Pons (tissue), 1 donor: ENCODE measurements around the gene LUZP1.

Experiments
- DNase-seq: peaks from one replicate; pipeline ENCODE4 v3.0.0-alpha.2; 2016; ENCODE audit warnings: low spot score

The LUZP1 gene

GRCh38 chr1:23188434-23188884 is 19.8 kb upstream of the LUZP1 start:
- DNase-seq: no peak

GRCh38 chr1:23187637-23188036 is 19.0 kb upstream of the LUZP1 start:
- no peak for DNase-seq

- DNase-seq: no peak
These were observed 16.7 kb upstream of the LUZP1 start for GRCh38 chr1:23185381-23185780.

GRCh38 chr1:23184212-23184934 is 15.7 kb upstream of the LUZP1 start:
- DNase-seq: peak; percentile 43

GRCh38 chr1:23179862-23180261 is 11.2 kb upstream of the LUZP1 start:
- no peak for DNase-seq

- no peak for DNase-seq
These were observed 10.3 kb upstream of the LUZP1 start for GRCh38 chr1:23178950-23179349.

GRCh38 chr1:23178414-23178813 is 9.8 kb upstream of the LUZP1 start:
- no peak for DNase-seq

GRCh38 chr1:23177438-23178380 is 9.1 kb upstream of the LUZP1 start:
- DNase-seq: peak; percentile 20

- no peak for DNase-seq
These were observed 8.4 kb upstream of the LUZP1 start for GRCh38 chr1:23177031-23177430.

- DNase-seq: no peak
These were observed 5.9 kb upstream of the LUZP1 start for GRCh38 chr1:23174426-23175110.

- no peak for DNase-seq
These were observed 2.6 kb upstream of the LUZP1 start for GRCh38 chr1:23171181-23171755.

GRCh38 chr1:23169727-23170335 is 1.2 kb upstream of the LUZP1 start:
- DNase-seq: peak; percentile 65

GRCh38 chr1:23169195-23169575 is 529 bp upstream of the LUZP1 start:
- no peak for DNase-seq

GRCh38 chr1:23168079-23168444 is 594 bp downstream of the LUZP1 start:
- DNase-seq: no peak

GRCh38 chr1:23167353-23168078 is 1.1 kb downstream of the LUZP1 start:
- no peak for DNase-seq

GRCh38 chr1:23166854-23167253 is 1.8 kb downstream of the LUZP1 start:
- DNase-seq: no peak

- no peak for DNase-seq
These were observed 5.3 kb downstream of the LUZP1 start for GRCh38 chr1:23163395-23163794.

- DNase-seq: no peak
These were observed 8.4 kb downstream of the LUZP1 start for GRCh38 chr1:23159963-23160877.

- no peak for DNase-seq
These were observed 11.7 kb downstream of the LUZP1 start for GRCh38 chr1:23156940-23157339.
